HG03196 (cell line): Measurements from ENCODE around the gene CAMTA1.

ENCODE experiments used
- ATAC-seq: cut with Tn5 transposase; IDR thresholded peaks from one replicate; pipeline ENCODE4 v1.9.1; 2021; ENCODE audit not compliant: unreplicated experiment

The CAMTA1 gene

GRCh38 chr1:7174980-7175906 is 390.0 kb downstream of the CAMTA1 start:
- ATAC-seq = no peak

- no peak for ATAC-seq
Observed at GRCh38 chr1:7177021-7177420, 391.8 kb downstream of the CAMTA1 start.

DNA sequence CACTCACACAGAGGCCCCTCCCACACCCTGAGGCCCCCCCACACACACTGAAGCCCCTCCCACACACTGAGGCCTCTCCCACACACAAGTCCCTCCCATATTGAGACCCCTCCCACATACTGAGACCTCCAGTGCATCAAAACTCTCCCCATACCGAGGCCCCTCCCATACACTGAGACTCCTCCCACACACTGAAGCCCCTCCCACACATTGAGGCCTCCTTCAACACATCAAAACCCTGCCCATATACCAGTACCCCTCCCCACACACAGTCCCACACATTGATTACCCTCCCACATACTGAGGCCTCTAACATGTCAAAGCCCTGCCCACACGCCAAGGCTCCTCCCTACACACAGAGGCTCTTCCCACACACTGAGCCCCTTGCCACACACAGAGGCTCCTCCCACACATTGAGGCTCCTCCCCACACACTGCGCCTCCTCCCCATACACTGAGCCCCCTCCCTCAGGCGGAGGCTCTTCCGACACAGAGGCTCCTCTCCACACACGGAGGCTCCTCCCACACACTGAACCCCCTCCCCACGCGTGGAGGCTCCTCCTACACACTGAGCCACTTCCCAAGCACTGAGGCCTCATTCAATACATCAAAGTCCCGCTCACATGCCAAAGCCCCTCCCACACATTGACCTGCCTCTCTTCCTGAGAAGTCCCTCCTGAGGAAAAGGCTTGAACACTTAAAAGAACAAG is 392.3 kb downstream of the CAMTA1 start:
- no peak for ATAC-seq

DNA sequence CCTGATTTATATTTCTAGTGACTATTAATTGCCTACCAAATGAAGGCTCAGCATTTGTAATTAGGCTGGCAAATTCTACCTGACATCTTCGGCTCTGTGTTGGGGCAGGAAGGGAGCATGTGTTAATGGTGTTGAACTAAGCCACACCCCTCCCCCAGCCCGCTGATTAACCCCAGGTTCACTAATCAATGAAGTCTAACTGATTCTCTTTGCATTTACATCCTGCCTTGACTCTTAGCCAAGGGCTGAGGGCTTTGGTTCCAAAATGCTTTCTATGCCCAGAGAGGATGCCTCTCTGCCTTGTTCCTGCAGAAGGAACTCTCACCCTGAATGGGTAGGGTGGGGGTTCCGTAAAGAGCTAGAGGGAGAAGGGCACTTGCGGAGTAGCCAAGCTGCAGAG is 393.1 kb downstream of the CAMTA1 start:
- ATAC-seq = no peak

- no peak for ATAC-seq
Observed at GRCh38 chr1:7178741-7179140, 393.5 kb downstream of the CAMTA1 start.

DNA sequence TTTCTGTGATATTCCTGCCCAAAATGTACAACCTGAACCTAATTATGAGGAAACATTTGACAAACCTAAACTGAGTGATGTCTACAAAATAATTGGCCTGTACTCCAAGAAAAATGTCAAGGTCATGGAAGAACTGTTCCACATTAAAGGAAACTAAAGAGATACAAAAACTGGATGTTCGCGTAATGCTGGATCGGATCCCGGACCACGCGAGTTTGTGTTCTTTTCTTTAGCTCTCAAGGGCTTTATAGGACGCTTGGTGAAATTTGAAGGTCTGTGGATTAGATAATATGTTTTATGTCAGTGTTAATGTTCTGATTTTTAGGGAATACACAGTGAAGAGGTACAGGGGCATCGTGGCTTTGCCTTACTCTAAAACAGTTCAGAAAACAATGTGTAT is 400.5 kb downstream of the CAMTA1 start:
- no peak for ATAC-seq

- no peak for ATAC-seq
Observed at GRCh38 chr1:7186382-7187111, 401.3 kb downstream of the CAMTA1 start.

DNA sequence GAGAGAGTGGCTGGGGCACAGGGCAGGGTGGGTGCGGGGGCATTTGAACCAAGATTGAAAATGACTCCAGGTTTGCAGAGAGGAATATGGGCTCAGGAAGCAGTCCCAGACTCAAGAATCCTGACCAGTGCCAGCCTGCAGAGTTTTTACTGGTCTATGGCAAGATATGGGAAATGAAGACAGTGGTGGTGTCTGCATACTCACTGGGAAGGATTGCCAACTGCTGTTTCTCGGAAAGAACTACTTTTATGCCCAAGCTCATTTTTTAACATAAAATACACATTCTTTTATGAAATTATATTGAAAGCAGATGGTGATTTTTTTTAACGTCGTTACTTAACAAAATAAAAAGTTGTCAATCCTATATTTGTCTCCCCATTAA is 401.8 kb downstream of the CAMTA1 start:
- ATAC-seq = no peak

DNA sequence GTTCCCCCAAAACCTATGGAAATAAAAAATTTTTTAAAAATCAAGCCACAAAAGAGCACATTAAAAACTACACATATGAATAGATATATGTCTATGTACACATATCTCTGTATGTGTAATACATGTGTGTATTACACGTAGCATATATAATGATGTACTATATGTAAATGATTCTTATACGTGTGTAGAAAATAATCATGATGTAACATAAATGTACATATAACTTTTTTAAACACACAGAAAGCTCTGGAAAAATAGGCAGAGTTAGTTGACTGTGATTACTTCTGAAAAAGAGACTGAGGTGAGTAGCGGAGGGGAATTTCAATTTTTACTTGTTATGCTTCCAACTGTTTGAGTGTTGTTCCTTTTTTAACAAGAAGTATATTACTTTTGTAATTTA is 405.0 kb downstream of the CAMTA1 start:
- no peak for ATAC-seq

- ATAC-seq = no peak
Observed at GRCh38 chr1:7192453-7192852, 407.2 kb downstream of the CAMTA1 start.

DNA sequence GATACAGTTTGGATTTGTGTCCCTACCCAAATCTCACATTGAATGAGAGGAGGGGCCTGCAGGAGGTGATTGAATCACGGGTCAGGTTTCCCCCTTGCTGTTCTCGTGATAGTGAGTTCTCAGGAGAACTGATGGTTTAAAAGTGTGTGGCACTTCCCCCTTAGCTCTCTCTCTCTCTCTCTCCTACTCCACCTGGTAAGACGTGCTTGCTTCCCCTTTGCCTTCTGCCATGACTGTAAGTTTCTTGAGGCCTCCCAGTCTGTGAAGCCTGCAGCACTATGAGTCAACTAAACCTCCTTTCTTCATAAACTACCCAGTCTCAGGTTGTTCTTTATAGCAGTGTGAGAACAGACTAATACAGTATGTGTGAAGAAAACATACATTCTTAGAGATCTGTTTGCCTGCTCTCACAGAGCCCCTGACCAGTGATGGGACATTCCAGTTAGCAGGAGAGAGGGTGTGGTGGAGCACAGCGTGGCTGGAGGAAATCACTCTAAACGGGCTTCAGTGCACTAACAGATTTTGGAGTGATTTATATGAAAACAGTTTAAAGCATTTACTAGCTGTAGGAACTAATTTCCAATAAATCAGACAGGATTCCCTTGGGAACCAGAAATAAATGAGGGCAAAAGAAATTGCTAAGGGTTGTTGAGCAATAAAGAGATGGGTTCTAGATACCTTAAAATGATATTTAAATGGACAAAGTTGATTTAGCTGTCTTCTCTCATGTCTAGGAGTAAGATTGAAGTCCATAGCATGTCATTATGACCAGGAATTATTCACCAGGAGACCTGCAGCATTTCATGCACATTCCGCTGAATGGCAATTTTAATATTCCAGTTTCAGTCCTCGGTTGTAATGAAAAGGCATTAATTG is 411.0 kb downstream of the CAMTA1 start:
- ATAC-seq = no peak

DNA sequence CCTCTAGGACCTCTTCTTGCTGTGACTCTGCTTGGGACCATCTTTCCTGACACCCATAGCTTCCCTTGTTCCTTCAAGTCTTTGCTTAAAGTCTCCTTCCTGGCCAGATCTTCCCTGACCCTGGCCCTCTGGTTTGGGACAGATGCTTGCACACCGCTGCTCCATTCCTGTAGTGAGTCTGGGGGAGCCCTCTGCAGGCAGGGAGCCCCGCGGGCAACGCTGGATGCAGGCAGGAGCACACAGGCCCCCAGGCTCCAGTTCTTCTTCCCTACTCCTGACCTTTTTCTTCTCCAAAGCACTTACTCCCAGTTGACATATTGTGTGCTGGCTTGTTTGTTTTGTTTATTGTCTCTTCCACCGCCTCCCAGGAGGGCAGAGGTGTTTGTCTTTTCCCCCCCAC is 413.4 kb downstream of the CAMTA1 start:
- no peak for ATAC-seq

- no peak for ATAC-seq
Observed at GRCh38 chr1:7199077-7199779, 414.0 kb downstream of the CAMTA1 start.

- ATAC-seq = no peak
Observed at GRCh38 chr1:7207875-7208646, 422.8 kb downstream of the CAMTA1 start.

GRCh38 chr1:7208647-7209180 is 423.5 kb downstream of the CAMTA1 start:
- ATAC-seq = no peak

DNA sequence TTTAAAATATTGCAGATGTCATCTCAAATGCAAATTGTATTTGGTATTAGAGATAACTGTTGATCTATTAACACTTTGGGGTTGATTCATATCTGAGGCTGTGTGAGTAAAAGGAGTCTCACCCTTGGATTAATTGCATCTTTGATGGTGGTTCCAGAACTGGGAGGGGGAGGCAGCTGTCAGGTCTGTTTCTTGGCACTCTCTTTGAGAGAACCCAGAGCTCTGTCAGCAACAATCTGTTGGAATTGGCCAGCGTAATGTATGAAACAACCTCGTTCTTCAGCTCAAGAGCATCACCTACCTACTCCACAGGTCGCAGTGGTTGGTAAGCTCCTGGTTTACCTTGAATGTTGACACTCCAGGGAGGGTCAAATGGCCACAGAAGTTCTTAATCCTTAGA is 424.1 kb downstream of the CAMTA1 start:
- no peak for ATAC-seq

GRCh38 chr1:7218210-7218832 is 433.1 kb downstream of the CAMTA1 start:
- no peak for ATAC-seq

GRCh38 chr1:7219031-7219430 is 433.8 kb downstream of the CAMTA1 start:
- no peak for ATAC-seq

DNA sequence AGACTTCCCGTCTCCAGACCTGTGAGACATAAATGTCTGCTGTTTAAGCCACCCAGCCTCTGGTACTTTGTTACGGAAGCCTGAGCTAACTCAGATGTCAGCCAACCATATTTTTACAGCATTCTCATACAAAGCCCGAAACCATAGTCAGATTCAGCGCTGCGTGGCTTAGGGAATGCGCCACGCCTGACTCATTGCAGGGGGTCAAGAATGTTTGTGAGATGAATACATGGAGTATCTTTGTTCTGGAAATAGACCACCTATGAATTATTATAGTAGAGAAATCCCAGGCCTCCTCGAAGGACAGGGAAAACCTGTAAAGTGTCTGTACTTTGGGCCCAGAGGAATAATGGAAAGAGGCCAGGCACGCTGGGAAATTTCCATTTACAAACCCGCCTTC is 434.8 kb downstream of the CAMTA1 start:
- no peak for ATAC-seq
